Osteocyte (in vitro differentiated cells): Measurements from ENCODE around the gene TTC28. TPM values are rescaled to one million over a fixed set of nuclear protein-coding genes. Genes with fewer than 3 reads are reported as not detected.
"Not testable (repeated sequence)": the region's sequence is repeated elsewhere in the genome, so short reads cannot be mapped to it uniquely, and the experiment has no call there.

Source experiments
- DNase-seq: peaks from one replicate; pipeline ENCODE4 v3.0.0; 2021; ENCODE audit warnings: mixed read lengths; ENCODE audit not compliant: unreplicated experiment; ENCODE audit errors: extremely low spot score
- H3K27ac Mint-ChIP-seq: one replicate; pipeline ENCODE4 v1.8.0; 2021; ENCODE audit warnings: mild to moderate bottlenecking, mixed read lengths; ENCODE audit not compliant: unreplicated experiment
- H3K27me3 Mint-ChIP-seq: one replicate; pipeline ENCODE4 v1.8.0; 2021; ENCODE audit warnings: mixed read lengths; ENCODE audit not compliant: unreplicated experiment
- H3K36me3 Mint-ChIP-seq: one replicate; pipeline ENCODE4 v1.8.0; 2021; ENCODE audit warnings: mixed read lengths; ENCODE audit not compliant: unreplicated experiment
- H3K4me1 Mint-ChIP-seq: one replicate; pipeline ENCODE4 v1.8.0; 2021; ENCODE audit warnings: mixed read lengths; ENCODE audit not compliant: unreplicated experiment
- H3K4me3 Mint-ChIP-seq: one replicate; pipeline ENCODE4 v1.8.0; 2021; ENCODE audit warnings: mild to moderate bottlenecking, moderate library complexity, mixed read lengths; ENCODE audit not compliant: unreplicated experiment
- H3K9me3 Mint-ChIP-seq: one replicate; pipeline ENCODE4 v1.8.0; 2021; ENCODE audit warnings: mixed read lengths; ENCODE audit not compliant: unreplicated experiment
- total RNA-seq: library from RNA; stranded (reverse); gene quantifications from 2 replicates; pipeline ENCODE4 v1.2.1, GENCODE V29; 2021
- TF ChIP-seq, protein P1 (sequence below): fragments of 200-600 bp; sonication (generic); IDR thresholded peaks from 2 replicates; pipeline ENCODE4 v1.5.0; 2021; ENCODE audit warnings: antibody characterized with exemption, mild to moderate bottlenecking, moderate library complexity

TTC28 gene
- total RNA-seq, 1 donor from 2014 or later: 70.3 TPM

DNA sequence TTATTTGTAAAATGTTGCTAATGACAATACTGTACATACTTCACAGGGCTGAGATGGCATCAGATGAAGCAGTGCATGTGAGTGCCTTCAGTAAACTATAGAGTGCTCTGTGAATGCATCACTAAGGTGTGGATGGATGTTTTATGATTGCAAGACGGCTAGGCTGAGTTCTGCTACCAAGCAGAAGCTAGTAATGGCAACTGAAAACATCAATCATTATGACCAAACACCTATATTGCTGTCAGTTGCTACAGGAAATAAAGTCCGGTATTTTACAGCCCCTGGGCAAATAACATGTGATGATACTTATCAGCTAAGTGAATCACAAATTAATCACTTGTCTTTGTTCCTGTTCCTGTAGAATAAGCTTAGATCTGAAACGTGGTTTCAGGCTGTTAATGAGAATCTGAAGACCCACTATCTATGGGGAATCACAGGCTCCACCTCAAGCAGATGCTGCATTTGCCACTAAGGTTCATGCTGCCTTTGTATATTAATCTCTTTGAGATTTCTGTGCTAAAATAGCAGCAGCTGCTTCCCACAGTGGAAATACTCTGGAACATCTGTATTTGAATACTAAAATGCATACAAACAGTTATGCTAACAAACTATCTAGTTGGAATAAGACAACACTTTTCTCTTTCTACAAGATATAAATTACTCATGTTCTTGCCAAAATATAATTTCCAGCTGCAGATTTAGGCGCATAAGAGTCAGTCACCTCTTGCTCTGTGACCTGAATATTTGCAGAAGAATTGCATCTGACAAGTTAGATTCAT lies 506.6 kb downstream of the TTC28 start:
- Mint-ChIP-seq H3K27ac (no peak overlapping the region), H3K9me3 (peaks cover 5% of the 10 kb centered on the region), H3K4me3 (no peak overlapping the region), H3K4me1 (peaks cover 5% of the 10 kb centered on the region), H3K36me3 (no peaks in the 10 kb centered on the region), H3K27me3 (no peaks in the 10 kb centered on the region)
- no peak for DNase-seq
- TF ChIP-seq, protein P1, sequence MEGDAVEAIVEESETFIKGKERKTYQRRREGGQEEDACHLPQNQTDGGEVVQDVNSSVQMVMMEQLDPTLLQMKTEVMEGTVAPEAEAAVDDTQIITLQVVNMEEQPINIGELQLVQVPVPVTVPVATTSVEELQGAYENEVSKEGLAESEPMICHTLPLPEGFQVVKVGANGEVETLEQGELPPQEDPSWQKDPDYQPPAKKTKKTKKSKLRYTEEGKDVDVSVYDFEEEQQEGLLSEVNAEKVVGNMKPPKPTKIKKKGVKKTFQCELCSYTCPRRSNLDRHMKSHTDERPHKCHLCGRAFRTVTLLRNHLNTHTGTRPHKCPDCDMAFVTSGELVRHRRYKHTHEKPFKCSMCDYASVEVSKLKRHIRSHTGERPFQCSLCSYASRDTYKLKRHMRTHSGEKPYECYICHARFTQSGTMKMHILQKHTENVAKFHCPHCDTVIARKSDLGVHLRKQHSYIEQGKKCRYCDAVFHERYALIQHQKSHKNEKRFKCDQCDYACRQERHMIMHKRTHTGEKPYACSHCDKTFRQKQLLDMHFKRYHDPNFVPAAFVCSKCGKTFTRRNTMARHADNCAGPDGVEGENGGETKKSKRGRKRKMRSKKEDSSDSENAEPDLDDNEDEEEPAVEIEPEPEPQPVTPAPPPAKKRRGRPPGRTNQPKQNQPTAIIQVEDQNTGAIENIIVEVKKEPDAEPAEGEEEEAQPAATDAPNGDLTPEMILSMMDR: no peak

DNA sequence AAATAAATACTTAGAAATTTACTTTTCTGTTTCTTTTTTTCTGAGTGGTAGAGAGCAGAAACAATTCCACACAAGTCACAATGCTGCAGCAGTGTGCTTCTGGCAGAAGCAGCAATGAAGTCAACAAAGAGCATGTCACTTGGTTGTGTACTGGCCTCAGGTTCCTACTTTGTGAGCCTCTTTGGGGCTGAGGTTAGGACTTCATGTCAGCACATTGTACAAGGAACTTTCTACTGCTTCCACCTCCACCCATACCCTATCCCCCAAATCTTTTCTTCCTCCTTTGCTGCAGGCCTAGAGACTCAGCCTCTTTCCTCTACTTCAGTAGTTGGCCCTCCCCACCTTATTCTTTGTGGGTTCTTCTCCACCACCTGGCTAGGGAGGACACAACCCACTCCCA lies 507.9 kb downstream of the TTC28 start:
- DNase-seq: no peak
- Mint-ChIP-seq H3K27ac (no peak overlapping the region), H3K4me3 (no peak overlapping the region), H3K4me1 (peaks cover 5% of the 10 kb centered on the region), H3K27me3 (no peaks in the 10 kb centered on the region), H3K36me3 (peaks cover 5% of the 10 kb centered on the region), H3K9me3 (peaks cover 5% of the 10 kb centered on the region)
- TF ChIP-seq, protein P1: no peak

DNA sequence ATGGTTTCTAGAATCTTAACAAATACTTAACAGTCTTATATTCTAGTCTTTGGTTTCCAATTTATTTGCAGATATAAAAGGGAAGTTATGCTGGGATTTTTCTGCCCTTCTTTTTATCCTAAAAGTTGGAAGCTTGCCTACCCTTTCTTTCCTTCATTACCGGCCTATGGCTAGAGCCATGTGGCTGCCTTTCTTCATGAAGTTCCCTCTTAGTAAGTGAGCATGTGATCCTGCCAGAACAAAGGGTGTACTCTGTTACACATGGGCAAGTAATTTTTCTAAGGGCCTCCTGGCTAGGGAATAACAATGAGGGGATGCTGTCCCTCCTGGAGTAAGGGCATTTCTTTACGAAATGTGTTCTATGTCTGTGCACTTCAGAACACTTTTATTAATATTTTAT lies 508.5 kb downstream of the TTC28 start:
- Mint-ChIP-seq H3K4me1 (peaks cover 5% of the 10 kb centered on the region), H3K27me3 (no peaks in the 10 kb centered on the region), H3K36me3 (peaks cover 10% of the 10 kb centered on the region), H3K27ac (no peak overlapping the region), H3K9me3 (peaks cover 10% of the 10 kb centered on the region), H3K4me3 (no peak overlapping the region)
- DNase-seq: no peak
- TF ChIP-seq, protein P1: no peak

DNA sequence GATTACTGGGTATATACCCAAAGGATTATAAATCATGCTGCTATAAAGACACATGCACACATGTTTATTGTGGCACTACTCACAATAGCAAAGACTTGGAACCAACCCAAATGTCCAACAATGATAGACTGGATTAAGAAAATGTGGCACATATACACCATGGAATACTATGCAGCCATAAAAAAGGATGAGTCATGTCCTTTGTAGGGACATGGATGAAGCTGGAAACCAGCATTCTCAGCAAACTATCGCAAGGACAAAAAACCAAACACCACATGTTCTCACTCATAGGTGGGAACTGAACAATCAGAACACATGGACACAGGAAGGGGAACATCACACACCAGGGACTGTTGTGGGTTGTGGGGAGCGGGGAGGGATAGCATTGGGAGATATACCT lies 510.3 kb downstream of the TTC28 start:
- H3K4me3 Mint-ChIP-seq, DNase-seq, H3K27me3 Mint-ChIP-seq, H3K27ac Mint-ChIP-seq, H3K4me1 Mint-ChIP-seq: not testable (repeated sequence)
- peaks cover 25% of the 10 kb centered on the region for H3K9me3 Mint-ChIP-seq
- peaks cover 12% of the 10 kb centered on the region for H3K36me3 Mint-ChIP-seq

DNA sequence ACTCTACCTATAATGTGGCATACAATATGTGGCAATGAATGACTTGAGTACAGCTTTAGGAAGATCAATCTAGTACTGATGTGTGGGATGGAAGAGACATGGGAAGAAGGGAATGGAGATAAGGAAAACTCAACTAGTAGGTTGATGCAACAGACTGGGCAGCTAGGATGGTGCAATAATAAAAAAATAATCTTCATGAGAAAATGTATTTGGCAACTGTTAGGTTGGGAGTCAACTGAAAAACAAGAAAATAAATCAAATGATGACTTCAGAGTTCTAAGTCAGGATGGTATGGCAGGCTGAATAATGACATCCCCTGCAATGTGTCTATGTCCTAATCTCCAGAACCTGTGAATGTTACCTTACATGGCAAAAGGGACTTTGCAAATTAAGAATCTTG lies 523.8 kb downstream of the TTC28 start:
- TF ChIP-seq, protein P1: no peak
- Mint-ChIP-seq H3K4me1 (peaks cover 6% of the 10 kb centered on the region), H3K27me3 (no peaks in the 10 kb centered on the region), H3K36me3 (peaks cover 33% of the 10 kb centered on the region), H3K9me3 (peaks cover 33% of the 10 kb centered on the region), H3K27ac (no peak overlapping the region), H3K4me3 (no peak overlapping the region)
- no peak for DNase-seq
